ENCODE results near the gene NLGN3.

Gene NLGN3

GRCh38 chrX:71168134-71168533, 23.5 kb downstream of the NLGN3 start:
- no peak overlapping the region for H3K4me3 ChIP-seq (ENCODE audit: low read length)
- DNase-seq (ENCODE audit: low read depth), result no peak
- no peak for TF ChIP-seq CTCF (IDR thresholded peaks at IDR 0.05; ENCODE audit: insufficient read depth, low read depth, low read length, missing control alignments)

- no peak for DNase-seq (ENCODE audit: low read depth)
- no peak for TF ChIP-seq CTCF (IDR thresholded peaks at IDR 0.05; ENCODE audit: insufficient read depth, low read depth, low read length, missing control alignments)
- H3K4me3 ChIP-seq (ENCODE audit: low read length), result no peak overlapping the region
Measured at GRCh38 chrX:71169586-71169985, 24.9 kb downstream of the NLGN3 start.

- no peak for TF ChIP-seq CTCF (IDR thresholded peaks at IDR 0.05; ENCODE audit: insufficient read depth, low read depth, low read length, missing control alignments)
- DNase-seq (ENCODE audit: low read depth), result no peak
- no peak overlapping the region for H3K4me3 ChIP-seq (ENCODE audit: low read length)
Measured at GRCh38 chrX:71170660-71171059, 26.0 kb downstream of the NLGN3 start.

GRCh38 chrX:71171110-71171801, 26.6 kb downstream of the NLGN3 start:
- no peak overlapping the region for H3K4me3 ChIP-seq (ENCODE audit: low read length)
- TF ChIP-seq CTCF (IDR thresholded peaks at IDR 0.05; ENCODE audit: insufficient read depth, low read depth, low read length, missing control alignments), result no peak
- no peak for DNase-seq (ENCODE audit: low read depth)

GRCh38 chrX:71173440-71173839, 28.8 kb downstream of the NLGN3 start:
- no peak overlapping the region for H3K4me3 ChIP-seq (ENCODE audit: low read length)
- TF ChIP-seq CTCF (IDR thresholded peaks at IDR 0.05; ENCODE audit: insufficient read depth, low read depth, low read length, missing control alignments), result no peak
- DNase-seq (ENCODE audit: low read depth), result no peak

- TF ChIP-seq CTCF (IDR thresholded peaks at IDR 0.05; ENCODE audit: insufficient read depth, low read depth, low read length, missing control alignments), result no peak
- DNase-seq (ENCODE audit: low read depth), result no peak
- no peak overlapping the region for H3K4me3 ChIP-seq (ENCODE audit: low read length)
Measured at GRCh38 chrX:71174795-71175194, 30.2 kb downstream of the NLGN3 start.

GRCh38 chrX:71175531-71175930, 30.9 kb downstream of the NLGN3 start:
- TF ChIP-seq CTCF (IDR thresholded peaks at IDR 0.05; ENCODE audit: insufficient read depth, low read depth, low read length, missing control alignments), result no peak
- no peak overlapping the region for H3K4me3 ChIP-seq (ENCODE audit: low read length)

More at GRCh38 chrX:71175531-71175930, 30.9 kb downstream of the NLGN3 start:
- DNase-seq (ENCODE audit: low read depth), result no peak
